Gastrocnemius medialis (tissue), 4 donors: ENCODE data around the gene EFCAB6. TPM values are rescaled to one million over a fixed set of nuclear protein-coding genes. Genes with fewer than 3 reads are reported as not detected.
A peak's percentile ranks its signal among the peaks of the same experiment; 100 is the strongest.

ENCODE experiments used
- ATAC-seq, 2 donors: fragments of 150-250 bp; one replicate each; pipeline ENCODE4 v1.9.1; 2016
- DNase-seq, 2 donors: peaks; one replicate each; pipeline ENCODE4 v3.0.0-alpha.2; 2019
- H3K27ac ChIP-seq, 4 donors: fragments of 200-600 bp; sonication (generic); 1 replicate in 1 of 4; 2 replicates in 3 of 4; pipeline ENCODE4 v1.5.1; 2016 to 2018; ENCODE audit warnings: mild to moderate bottlenecking in 2 of 4, moderate library complexity in 1 of 4
- H3K27me3 ChIP-seq, 3 donors: fragments of 200-600 bp; sonication (generic) in 2 of 3; 1 replicate in 1 of 3; 2 replicates in 2 of 3; pipeline versions ENCODE4 v1.5.1 to v1.6.0; 2016 to 2019; ENCODE audit warnings: mild to moderate bottlenecking in 1 of 3, moderate library complexity in 1 of 3
- H3K36me3 ChIP-seq, 2 donors: fragments of 200-600 bp; sonication (generic) in 1 of 2; one replicate each; pipeline ENCODE4 v1.5.1; 2017 to 2018
- H3K4me1 ChIP-seq, 2 donors: fragments of 200-600 bp; sonication (generic) in 1 of 2; one replicate each; pipeline ENCODE4 v1.5.1; 2016 to 2017; ENCODE audit warnings: mild to moderate bottlenecking in 2 of 2
- H3K4me3 ChIP-seq, 4 donors: fragments of 200-600 bp; sonication (generic) in 3 of 4; 1 replicate in 1 of 4; 2 replicates in 3 of 4; pipeline ENCODE4 v1.5.1; 2016 to 2019; ENCODE audit warnings: mild to moderate bottlenecking in 2 of 4
- H3K9me3 ChIP-seq, 3 donors: fragments of 200-600 bp; sonication (generic) in 2 of 3; 1 replicate in 1 of 3; 2 replicates in 2 of 3; pipeline ENCODE4 v1.5.1; 2016 to 2019
- POLR2A ChIP-seq, 2 donors: fragments of 450-650 bp; IDR thresholded peaks; one replicate each; pipeline ENCODE4 v1.6.1; 2017; ENCODE audit warnings: antibody characterized with exemption in 2 of 2, mild to moderate bottlenecking in 2 of 2, moderate library complexity in 2 of 2
- in situ Hi-C, 4 donors: fragments of 200-750 bp; cut with MboI; loops; one replicate each; pipeline versions ENCODE4 v1.15.0 to v1.8.0; 2017; ENCODE audit warnings: low sequenced_read_pairs in 4 of 4
- intact Hi-C: fragments of 100-400 bp; cut with DNase I; formaldehyde crosslinking; loops from one replicate; pipeline ENCODE4 v1.15.1; 2023; ENCODE audit warnings: low total_unique reads
- total RNA-seq, 4 donors: library from RNA; depleted of rRNA; stranded (reverse); fragments of >200 nt; gene quantifications; one replicate each; pipeline versions ENCODE4 v1.1.0 to v1.2.3, GENCODE V29; 2016
- TF ChIP-seq, protein P1 (sequence below), 5 experiments: fragments of 450-650 bp in 3 of 5; fragments of 200-600 bp in 2 of 5; sonication (generic) in 2 of 5; IDR thresholded peaks in 4 of 5; conservative IDR thresholded peaks in 1 of 5; 1 replicate in 4 of 5; 2 replicates in 1 of 5; pipeline ENCODE4 v1.5.1; 2016 to 2019; ENCODE audit warnings: antibody characterized with exemption in 5 of 5, mild to moderate bottlenecking in 3 of 5, moderate library complexity in 3 of 5

EFCAB6 gene
- total RNA-seq, 4 donors from 2014 or later, result 0.07 to 4.4 (median 0.28) TPM

DNA sequence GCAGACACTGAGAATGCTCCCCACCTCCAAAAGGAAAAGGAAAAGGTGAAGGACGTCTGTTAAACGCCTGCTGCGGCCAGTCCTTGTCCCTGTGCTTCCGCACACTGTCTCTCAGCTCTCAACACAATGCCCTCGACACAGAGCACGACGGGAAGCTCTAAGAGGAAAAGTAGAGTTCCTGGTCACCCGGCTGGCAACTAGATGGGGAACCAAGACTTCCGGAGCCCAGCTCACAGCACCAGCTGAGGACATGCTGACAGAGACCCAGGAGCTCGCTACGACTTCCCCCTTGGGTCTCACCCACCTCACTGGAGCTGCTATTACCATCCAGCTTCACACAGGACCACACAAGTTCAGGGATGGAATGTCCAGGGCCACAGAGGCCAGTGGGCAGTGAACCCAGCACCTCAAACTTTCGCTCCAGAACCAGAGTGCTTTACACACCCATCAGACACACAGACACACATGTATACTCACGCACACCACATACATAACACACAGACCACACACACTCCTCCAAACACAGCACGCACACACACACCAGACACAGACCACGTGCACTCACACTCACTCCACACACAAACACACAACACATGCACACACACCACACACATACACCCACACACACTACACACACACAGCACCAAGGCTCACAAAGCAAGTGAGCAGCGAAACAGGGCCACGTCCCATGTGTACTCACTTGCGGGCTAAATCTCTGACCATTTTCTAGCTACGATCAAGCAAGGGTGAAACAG lies 40.6 kb upstream of the EFCAB6 start:
- Histone ChIP-seq H3K27me3 (peaks cover 4 to 29% (median 19%) of the 10 kb centered on the region in 3 donors), H3K9me3 (no peaks in the 10 kb centered on the region), H3K4me1 (no peaks in the 10 kb centered on the region), H3K36me3 (no peaks in the 10 kb centered on the region), H3K4me3 (no peak overlapping the region), H3K27ac (no peak overlapping the region)
- DNase-seq (peak in 1 of 2 donors; percentile 6), ATAC-seq (no peak)
- in situ Hi-C loops, result no loop called here
- TF ChIP-seq POLR2A (IDR thresholded peaks at IDR 0.05), result no peak
- TF ChIP-seq, protein P1, sequence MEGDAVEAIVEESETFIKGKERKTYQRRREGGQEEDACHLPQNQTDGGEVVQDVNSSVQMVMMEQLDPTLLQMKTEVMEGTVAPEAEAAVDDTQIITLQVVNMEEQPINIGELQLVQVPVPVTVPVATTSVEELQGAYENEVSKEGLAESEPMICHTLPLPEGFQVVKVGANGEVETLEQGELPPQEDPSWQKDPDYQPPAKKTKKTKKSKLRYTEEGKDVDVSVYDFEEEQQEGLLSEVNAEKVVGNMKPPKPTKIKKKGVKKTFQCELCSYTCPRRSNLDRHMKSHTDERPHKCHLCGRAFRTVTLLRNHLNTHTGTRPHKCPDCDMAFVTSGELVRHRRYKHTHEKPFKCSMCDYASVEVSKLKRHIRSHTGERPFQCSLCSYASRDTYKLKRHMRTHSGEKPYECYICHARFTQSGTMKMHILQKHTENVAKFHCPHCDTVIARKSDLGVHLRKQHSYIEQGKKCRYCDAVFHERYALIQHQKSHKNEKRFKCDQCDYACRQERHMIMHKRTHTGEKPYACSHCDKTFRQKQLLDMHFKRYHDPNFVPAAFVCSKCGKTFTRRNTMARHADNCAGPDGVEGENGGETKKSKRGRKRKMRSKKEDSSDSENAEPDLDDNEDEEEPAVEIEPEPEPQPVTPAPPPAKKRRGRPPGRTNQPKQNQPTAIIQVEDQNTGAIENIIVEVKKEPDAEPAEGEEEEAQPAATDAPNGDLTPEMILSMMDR (IDR thresholded peaks at IDR 0.05 in 4 of 5, conservative IDR thresholded peaks at IDR 0.05 in 1 of 5), result no peak
- intact Hi-C loops, result no loop called here

DNA sequence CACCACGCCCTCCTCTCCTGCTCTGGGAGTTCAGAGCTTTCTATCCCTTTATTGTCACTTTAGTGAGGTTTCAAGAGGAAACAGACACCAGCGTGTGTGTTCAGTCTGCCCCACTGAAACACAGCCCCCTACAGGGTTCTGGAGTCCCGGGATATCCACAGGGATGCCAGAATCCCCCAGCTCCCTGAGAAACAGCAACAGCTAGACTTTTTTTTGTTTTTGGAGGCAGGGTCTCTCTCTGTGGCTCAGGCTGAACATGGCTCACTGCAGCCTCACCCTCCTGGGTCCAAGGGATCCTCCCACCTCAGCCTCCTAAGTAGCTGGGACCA lies 39.8 kb upstream of the EFCAB6 start:
- TF ChIP-seq POLR2A (IDR thresholded peaks at IDR 0.05), result no peak
- TF ChIP-seq, protein P1 (IDR thresholded peaks at IDR 0.05 in 4 of 5, conservative IDR thresholded peaks at IDR 0.05 in 1 of 5), result no peak
- no peak overlapping the region for H3K27ac ChIP-seq
- peaks cover 4 to 26% (median 19%) of the 10 kb centered on the region in 3 donors for H3K27me3 ChIP-seq
- intact Hi-C loops (no loop called here), in situ Hi-C loops (no loop called here)
- H3K4me3 ChIP-seq, result no peak overlapping the region
- DNase-seq (no peak), ATAC-seq (no peak)
- no peaks in the 10 kb centered on the region for H3K36me3 ChIP-seq
- no peaks in the 10 kb centered on the region for H3K4me1 ChIP-seq
- H3K9me3 ChIP-seq, result no peaks in the 10 kb centered on the region

DNA sequence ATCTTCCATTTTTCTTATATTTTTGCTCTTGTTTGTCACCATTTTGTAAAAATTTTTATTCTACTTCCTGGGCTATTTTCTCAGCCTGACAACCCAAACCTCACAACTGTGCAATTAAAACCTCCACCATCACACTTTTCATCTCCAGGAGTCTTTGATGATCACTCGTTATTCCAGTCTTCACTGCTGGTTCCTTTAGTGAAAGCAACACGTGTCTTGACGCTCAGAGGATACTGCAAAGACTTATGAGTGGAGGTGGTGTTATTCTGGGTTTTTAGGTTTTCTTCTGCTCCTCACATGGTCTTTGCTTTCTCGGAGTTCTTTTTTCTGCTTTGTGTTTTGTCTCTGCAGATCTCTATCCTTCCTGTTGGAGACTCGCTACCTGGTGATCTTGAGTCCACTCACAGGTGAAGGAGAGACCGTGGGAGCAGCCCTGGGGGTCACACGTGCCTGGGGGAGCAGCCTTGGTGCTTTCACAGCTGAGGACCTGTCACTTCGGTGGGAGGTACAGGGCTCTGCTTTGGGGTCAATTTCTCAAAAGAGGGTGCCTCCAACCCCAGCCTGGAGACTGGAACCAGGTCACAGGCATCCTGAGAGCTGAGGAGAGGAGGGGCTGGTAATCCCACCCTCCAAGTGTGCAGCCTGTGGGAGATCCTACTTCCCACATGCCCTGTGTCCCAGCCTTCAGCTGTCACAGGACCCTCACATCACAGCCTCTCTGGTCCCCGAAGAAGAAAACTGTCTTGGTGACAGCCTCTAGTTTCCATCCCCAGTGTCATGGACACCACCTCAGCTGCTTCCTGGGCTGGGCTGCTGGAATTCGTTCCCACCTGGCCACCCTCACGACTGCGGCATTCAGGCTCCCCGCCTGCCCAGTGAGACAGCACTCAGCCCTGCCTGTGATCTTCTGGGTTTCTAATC lies 39.2 kb upstream of the EFCAB6 start:
- no peaks in the 10 kb centered on the region for H3K9me3 ChIP-seq
- H3K4me1 ChIP-seq, result no peaks in the 10 kb centered on the region
- no peak overlapping the region for H3K27ac ChIP-seq
- no peaks in the 10 kb centered on the region for H3K36me3 ChIP-seq
- peak in 1 of 2 donors; percentile 3 for DNase-seq
- H3K4me3 ChIP-seq, result no peak overlapping the region
- H3K27me3 ChIP-seq, result peaks cover 4 to 26% (median 19%) of the 10 kb centered on the region in 3 donors
- intact Hi-C loops, result no loop called here
- no peak for ATAC-seq
- in situ Hi-C loops, result no loop called here
- TF ChIP-seq, protein P1 (IDR thresholded peaks at IDR 0.05 in 4 of 5, conservative IDR thresholded peaks at IDR 0.05 in 1 of 5), result no peak
- no peak for TF ChIP-seq POLR2A (IDR thresholded peaks at IDR 0.05)

DNA sequence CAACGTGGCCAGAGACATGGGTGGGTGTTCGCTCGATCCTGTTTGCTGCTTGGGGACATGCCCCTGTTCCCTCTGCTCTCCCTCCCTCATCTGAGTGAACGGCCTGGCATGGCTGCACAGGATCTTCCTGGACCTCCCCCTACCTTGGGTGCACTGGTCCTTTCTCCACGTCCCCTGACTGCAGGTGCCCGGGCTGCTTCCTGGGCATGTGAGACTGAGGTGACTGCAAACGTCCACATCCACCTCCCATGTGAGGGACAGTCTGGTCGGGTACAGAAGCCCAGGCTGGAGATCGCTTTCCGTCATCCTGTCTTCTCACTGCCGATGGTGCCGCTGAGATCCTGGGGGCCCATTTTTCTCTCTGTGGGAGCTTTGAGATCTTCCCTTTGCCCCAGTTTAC lies 38.4 kb upstream of the EFCAB6 start:
- peak in 1 of 2 donors; percentile 6 for DNase-seq

More for the DNA sequence above, 38.4 kb upstream of the EFCAB6 start:
- peaks cover 4 to 26% (median 19%) of the 10 kb centered on the region in 3 donors for H3K27me3 ChIP-seq
- H3K4me1 ChIP-seq, result no peaks in the 10 kb centered on the region
- TF ChIP-seq POLR2A (IDR thresholded peaks at IDR 0.05), result no peak
- TF ChIP-seq, protein P1 (IDR thresholded peaks at IDR 0.05 in 4 of 5, conservative IDR thresholded peaks at IDR 0.05 in 1 of 5), result no peak
- intact Hi-C loops (no loop called here), in situ Hi-C loops (no loop called here)
- ATAC-seq, result no peak
- H3K4me3 ChIP-seq, result no peak overlapping the region
- H3K9me3 ChIP-seq, result no peaks in the 10 kb centered on the region
- no peak overlapping the region for H3K27ac ChIP-seq
- H3K36me3 ChIP-seq, result no peaks in the 10 kb centered on the region
